ENCODE measurements around the gene DDX3Y.

Gene DDX3Y

DNA sequence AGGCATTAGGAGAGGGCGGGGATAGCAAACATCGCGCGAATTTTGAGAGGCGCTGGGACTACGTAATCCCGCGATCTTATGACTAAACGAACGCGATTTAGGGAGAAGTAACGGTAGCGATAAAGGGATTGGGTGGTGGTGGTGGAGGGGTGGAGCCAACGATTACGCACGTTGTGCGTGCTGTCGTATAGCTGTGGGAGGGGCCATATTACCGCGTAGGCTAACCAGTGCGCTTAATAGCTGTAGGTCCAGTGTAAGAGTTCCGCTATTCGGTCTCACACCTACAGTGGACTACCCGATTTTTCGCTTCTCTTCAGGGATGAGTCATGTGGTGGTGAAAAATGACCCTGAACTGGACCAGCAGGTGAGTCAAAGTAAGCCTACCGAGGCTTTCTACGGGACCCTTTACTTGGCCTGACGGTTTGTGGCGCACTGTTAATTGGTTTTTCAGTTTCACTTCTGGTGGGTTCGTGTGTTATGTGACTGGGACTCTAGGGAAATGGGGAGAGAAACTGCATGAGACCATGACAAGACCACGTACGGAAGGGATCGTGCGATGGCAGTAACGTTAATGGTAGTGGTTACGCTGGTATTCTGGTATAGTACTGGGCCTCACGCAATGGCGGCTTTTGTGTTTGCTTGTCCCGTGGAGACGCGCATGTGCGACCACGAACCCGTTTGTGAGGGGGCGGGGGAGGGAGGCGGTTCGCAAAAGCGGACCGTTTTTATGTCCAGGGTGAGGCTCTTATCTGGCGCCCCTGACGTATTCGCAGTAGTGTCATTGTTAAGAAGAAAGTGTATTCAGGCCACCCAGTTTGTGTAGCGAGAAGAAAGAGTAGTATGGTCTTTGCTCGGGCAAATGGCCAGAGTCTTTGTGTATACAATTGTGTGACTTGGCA lies at the start of gene DDX3Y:
DDX3Y (plus strand) TSS at position 251 of the 899 bp plus-strand sequence; CDS start at position 320, 69 bp downstream.
- DNase-seq = no peak

DNA sequence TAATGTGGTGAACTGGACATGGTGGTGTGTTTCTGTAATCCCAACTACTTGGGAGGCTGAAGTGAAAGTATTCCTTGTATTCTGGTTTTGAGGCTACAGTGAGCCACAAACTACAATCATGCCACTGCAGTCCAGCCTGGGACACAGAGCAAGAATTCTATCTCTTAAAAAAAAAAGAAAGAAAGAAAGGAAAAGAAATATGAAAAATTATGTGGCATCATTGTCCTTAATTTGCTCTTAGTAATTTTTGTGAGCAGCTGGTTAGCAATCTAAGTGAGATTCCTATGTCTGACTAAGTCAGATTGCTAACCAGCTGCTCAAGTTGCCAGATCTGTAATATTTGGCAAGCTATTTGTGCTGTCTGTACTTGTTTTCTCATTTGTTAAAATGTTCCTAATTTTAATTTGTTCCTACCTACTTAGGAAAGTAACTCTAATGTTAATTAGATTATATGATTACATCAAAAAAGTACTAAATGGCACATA lies 48.8 kb upstream of the DDX3Y start:
- no peak for DNase-seq

- no peak for DNase-seq
Observed at GRCh38 chrY:12867960-12868359, 36.7 kb upstream of the DDX3Y start.

- DNase-seq = no peak
Observed at GRCh38 chrY:12896973-12897372, 7.7 kb upstream of the DDX3Y start.

GRCh38 chrY:12898604-12899003 lies 6.1 kb upstream of the DDX3Y start:
- no peak for DNase-seq

- no peak for DNase-seq
Observed at GRCh38 chrY:12905517-12905872, 827 bp downstream of the DDX3Y start.

DNA sequence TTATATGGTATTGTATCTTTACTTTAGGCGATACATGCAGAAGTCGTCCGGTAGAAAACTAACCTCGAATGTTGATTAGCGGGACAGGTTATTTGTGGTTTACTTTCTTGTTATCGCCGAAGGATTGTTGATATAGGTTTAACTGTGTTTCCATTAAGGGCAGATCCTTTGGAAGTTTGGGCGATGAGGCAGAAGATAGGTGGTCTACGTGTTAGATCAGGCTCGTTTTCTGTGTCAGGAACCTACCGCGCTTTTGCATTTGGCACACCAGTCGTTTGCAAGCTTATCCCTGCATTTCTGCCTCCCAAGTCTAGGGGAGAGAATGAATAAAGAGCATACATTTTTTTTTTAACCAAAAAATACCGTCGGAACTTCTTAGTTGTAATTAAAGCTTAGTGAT lies 1.2 kb downstream of the DDX3Y start:
- no peak for DNase-seq

- DNase-seq = no peak
Observed at GRCh38 chrY:12913541-12913940, 8.9 kb downstream of the DDX3Y start.

- no peak for DNase-seq
Observed at GRCh38 chrY:12928043-12928442, 23.4 kb downstream of the DDX3Y start.

GRCh38 chrY:12941725-12942687 lies 37.3 kb downstream of the DDX3Y start:
- DNase-seq = no peak
